Esophagus muscularis mucosa (tissue), 4 donors: ENCODE data around the gene DTNBP1. TPM values are rescaled to one million over a fixed set of nuclear protein-coding genes. Genes with fewer than 3 reads are reported as not detected.
"Not testable (repeated sequence)": the region's sequence is repeated elsewhere in the genome, so short reads cannot be mapped to it uniquely, and the experiment has no call there.

Experiments used
- DNase-seq: peaks from one replicate; pipeline ENCODE4 v3.0.0-alpha.2; 2017; ENCODE audit errors: extremely low spot score
- H3K27ac ChIP-seq, 4 donors: fragments of 200-600 bp; sonication (generic); replicated peaks in 1 of 4; 1 replicate in 3 of 4; 2 replicates in 1 of 4; pipeline ENCODE4 v1.5.1; 2016 to 2019; ENCODE audit warnings: mild to moderate bottlenecking in 1 of 4
- H3K27me3 ChIP-seq, 4 donors: fragments of 200-600 bp; sonication (generic); one replicate each; pipeline versions ENCODE4 v1.5.1 to v1.6.0; 2016 to 2019
- H3K36me3 ChIP-seq, 4 donors: fragments of 200-600 bp; sonication (generic); one replicate each; pipeline ENCODE4 v1.5.1; 2016 to 2019
- H3K4me1 ChIP-seq, 4 donors: fragments of 200-600 bp; sonication (generic); one replicate each; pipeline ENCODE4 v1.5.1; 2016 to 2019
- H3K4me3 ChIP-seq, 4 donors: fragments of 200-600 bp; sonication (generic); 1 replicate in 2 of 4; 2 replicates in 2 of 4; pipeline ENCODE4 v1.5.1; 2016 to 2019; ENCODE audit warnings: mild to moderate bottlenecking in 4 of 4, moderate library complexity in 1 of 4
- H3K9me3 ChIP-seq, 4 donors: fragments of 200-600 bp; sonication (generic); 1 replicate in 3 of 4; 2 replicates in 1 of 4; pipeline ENCODE4 v1.5.1; 2016 to 2019
- CTCF ChIP-seq, 3 experiments: fragments of 200-600 bp in 2 of 3; fragments of 450-650 bp in 1 of 3; sonication (generic) in 2 of 3; IDR thresholded peaks; one replicate each; pipeline ENCODE4 v1.5.1; 2017 to 2019; ENCODE audit warnings: antibody characterized with exemption in 3 of 3, mild to moderate bottlenecking in 2 of 3, moderate library complexity in 1 of 3
- EP300 ChIP-seq: sonication (generic); formaldehyde crosslinking; IDR thresholded peaks from one replicate; pipeline ENCODE4 v1.6.1; 2017; ENCODE audit warnings: antibody characterized with exemption
- POLR2A ChIP-seq: fragments of 450-650 bp; IDR thresholded peaks from one replicate; pipeline ENCODE4 v1.6.1; 2017; ENCODE audit warnings: antibody characterized with exemption, moderate library complexity, mild to moderate bottlenecking, low read depth
- POLR2AphosphoS5 ChIP-seq, 2 donors: sonication (generic); formaldehyde crosslinking; IDR thresholded peaks; one replicate each; pipeline ENCODE4 v1.6.1; 2017; ENCODE audit warnings: antibody characterized with exemption in 2 of 2
- WGBS: methylation state at CpG from one replicate; pipeline ENCODE4 v1.1.5; 2018; 5-methylcytosine and 5-hydroxymethylcytosine counted together
- intact Hi-C: fragments of 100-400 bp; cut with DNase I; formaldehyde crosslinking; loops from one replicate; pipeline ENCODE4 v1.15.1; 2023
- total RNA-seq, 4 donors: library from RNA; depleted of rRNA; stranded (reverse); fragments of >200 nt; gene quantifications; one replicate each; pipeline versions ENCODE4 v1.1.0 to v1.2.1, GENCODE V29; 2016

The DTNBP1 gene
- total RNA-seq, 4 donors from 2014 or later = 18.3 to 26.8 (median 25.4) TPM

- H3K4me3 ChIP-seq = no peak overlapping the region
- TF ChIP-seq POLR2A (no peak), CTCF (IDR thresholded peaks at IDR 0.05) (no peak), POLR2AphosphoS5 (IDR thresholded peaks at IDR 0.05) (no peak), EP300 (no peak)
- H3K9me3 ChIP-seq = no peaks in the 10 kb centered on the region
- no peak for DNase-seq
- peaks cover 19 to 40% (median 26%) of the 10 kb centered on the region in 4 donors for H3K4me1 ChIP-seq
- 100% methylated on average over 2 of the region's 2 CpGs for WGBS
- intact Hi-C loops = no loop called here
- H3K27ac ChIP-seq = no peak overlapping the region
- H3K27me3 ChIP-seq = no peaks in the 10 kb centered on the region
- H3K36me3 ChIP-seq = no peaks in the 10 kb centered on the region
These were observed 112.2 kb downstream of the DTNBP1 start for GRCh38 chr6:15550546-15551123.

- intact Hi-C loops = no loop called here
- no peak for DNase-seq
- no peak for TF ChIP-seq CTCF (IDR thresholded peaks at IDR 0.05)
- no peak for TF ChIP-seq POLR2A
- TF ChIP-seq EP300 = no peak
- Histone ChIP-seq H3K36me3 (no peaks in the 10 kb centered on the region), H3K4me1 (peaks cover 15 to 38% (median 26%) of the 10 kb centered on the region in 4 donors), H3K9me3 (no peaks in the 10 kb centered on the region), H3K27ac (no peak overlapping the region), H3K27me3 (no peaks in the 10 kb centered on the region), H3K4me3 (no peak overlapping the region)
- WGBS = 84% methylated on average over 14 of the region's 14 CpGs
These were observed 113.5 kb downstream of the DTNBP1 start for GRCh38 chr6:15549371-15549770.

- TF ChIP-seq POLR2AphosphoS5 (IDR thresholded peaks at IDR 0.05) (no peak), CTCF (IDR thresholded peaks at IDR 0.05) (no peak), POLR2A (no peak), EP300 (no peak)
- Histone ChIP-seq H3K4me3 (no peak overlapping the region), H3K27ac (no peak overlapping the region), H3K27me3 (no peaks in the 10 kb centered on the region), H3K36me3 (no peaks in the 10 kb centered on the region), H3K4me1 (peaks cover 15 to 31% (median 22%) of the 10 kb centered on the region in 4 donors), H3K9me3 (no peaks in the 10 kb centered on the region)
- intact Hi-C loops = no loop called here
- 75% methylated on average over 5 of the region's 5 CpGs for WGBS
- no peak for DNase-seq
These were observed 115.4 kb downstream of the DTNBP1 start for GRCh38 chr6:15547400-15547799.

- 98% methylated on average over 5 of the region's 5 CpGs for WGBS
- DNase-seq = no peak
- no peak overlapping the region for H3K27ac ChIP-seq
- H3K9me3 ChIP-seq = no peaks in the 10 kb centered on the region
- H3K4me1 ChIP-seq = peaks cover 8 to 23% (median 14%) of the 10 kb centered on the region in 4 donors
- intact Hi-C loops = no loop called here
- no peaks in the 10 kb centered on the region for H3K36me3 ChIP-seq
- H3K4me3 ChIP-seq = no peak overlapping the region
- H3K27me3 ChIP-seq = no peaks in the 10 kb centered on the region
- TF ChIP-seq POLR2A (no peak), CTCF (IDR thresholded peaks at IDR 0.05) (no peak)
These were observed 116.2 kb downstream of the DTNBP1 start for GRCh38 chr6:15546591-15546990.

- H3K9me3 ChIP-seq = no peaks in the 10 kb centered on the region
- no peak overlapping the region for H3K27ac ChIP-seq
- H3K4me1 ChIP-seq = peaks cover 0 to 10% (median 6%) of the 10 kb centered on the region in 4 donors
- no peak for DNase-seq
- no peaks in the 10 kb centered on the region for H3K36me3 ChIP-seq
- intact Hi-C loops = no loop called here
- WGBS = 87% methylated on average over 4 of the region's 4 CpGs
- H3K4me3 ChIP-seq = no peak overlapping the region
- TF ChIP-seq CTCF (IDR thresholded peaks at IDR 0.05) (no peak), POLR2AphosphoS5 (IDR thresholded peaks at IDR 0.05) (no peak), POLR2A (no peak), EP300 (no peak)
- no peaks in the 10 kb centered on the region for H3K27me3 ChIP-seq
These were observed 118.4 kb downstream of the DTNBP1 start for GRCh38 chr6:15544321-15544900.

- H3K36me3 ChIP-seq, H3K4me3 ChIP-seq, DNase-seq, H3K9me3 ChIP-seq, intact Hi-C loops, H3K27ac ChIP-seq, H3K27me3 ChIP-seq: not testable (repeated sequence)
- 90% methylated on average over 5 of the region's 5 CpGs for WGBS
- peaks cover 0 to 10% (median 6%) of the 10 kb centered on the region in 4 donors for H3K4me1 ChIP-seq
These were observed 119.4 kb downstream of the DTNBP1 start for GRCh38 chr6:15543332-15543917.
